SK-N-MC (cell line): ENCODE measurements around the gene INPP5J.

Experiments
- EZH2 ChIP-seq: fragments of 200-600 bp; sonication (generic); IDR thresholded peaks from one replicate; pipeline ENCODE4 v1.6.1; 2017; ENCODE audit warnings: antibody characterized with exemption
- FOXP2 ChIP-seq: optimal IDR thresholded peaks from 2 replicates; pipeline ENCODE3; 2011; ENCODE audit warnings: mild to moderate bottlenecking, moderate library complexity; ENCODE audit not compliant: insufficient read depth; ENCODE audit errors: extremely low read length, control extremely low read depth

GRCh38 chr22:31124811-31125465, 2.2 kb downstream of the INPP5J start:
- TF ChIP-seq FOXP2 (no peak), EZH2 (no peak)
